Peyer's patch (tissue), 4 donors: ENCODE measurements around the gene PDCL3.

Experiments
- CTCF ChIP-seq, 6 experiments: fragments of 450-650 bp in 4 of 6; fragments of 200-600 bp in 2 of 6; sonication (generic) in 1 of 6; IDR thresholded peaks; one replicate each; pipeline ENCODE4 v1.5.1; 2017 to 2019; ENCODE audit warnings: antibody characterized with exemption in 6 of 6, mild to moderate bottlenecking in 3 of 6, moderate library complexity in 1 of 6
- POLR2A ChIP-seq, 2 donors: fragments of 450-650 bp; IDR thresholded peaks; one replicate each; pipeline ENCODE4 v1.5.1; 2017; ENCODE audit warnings: antibody characterized with exemption in 2 of 2, mild to moderate bottlenecking in 2 of 2, moderate library complexity in 2 of 2

- no peak for TF ChIP-seq CTCF (IDR thresholded peaks at IDR 0.05)
- no peak for TF ChIP-seq POLR2A (IDR thresholded peaks at IDR 0.05)
Observed at GRCh38 chr2:100621371-100621951, 58.7 kb downstream of the PDCL3 start.
